Fibroblast of the conjunctiva (primary cell): ENCODE measurements around the gene GPRC5C.

Experiments
- DNase-seq: peaks from one replicate; pipeline ENCODE4 v3.0.0-alpha.2; 2010; ENCODE audit warnings: low read depth

The GPRC5C gene, protein sequence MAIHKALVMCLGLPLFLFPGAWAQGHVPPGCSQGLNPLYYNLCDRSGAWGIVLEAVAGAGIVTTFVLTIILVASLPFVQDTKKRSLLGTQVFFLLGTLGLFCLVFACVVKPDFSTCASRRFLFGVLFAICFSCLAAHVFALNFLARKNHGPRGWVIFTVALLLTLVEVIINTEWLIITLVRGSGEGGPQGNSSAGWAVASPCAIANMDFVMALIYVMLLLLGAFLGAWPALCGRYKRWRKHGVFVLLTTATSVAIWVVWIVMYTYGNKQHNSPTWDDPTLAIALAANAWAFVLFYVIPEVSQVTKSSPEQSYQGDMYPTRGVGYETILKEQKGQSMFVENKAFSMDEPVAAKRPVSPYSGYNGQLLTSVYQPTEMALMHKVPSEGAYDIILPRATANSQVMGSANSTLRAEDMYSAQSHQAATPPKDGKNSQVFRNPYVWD

DNA sequence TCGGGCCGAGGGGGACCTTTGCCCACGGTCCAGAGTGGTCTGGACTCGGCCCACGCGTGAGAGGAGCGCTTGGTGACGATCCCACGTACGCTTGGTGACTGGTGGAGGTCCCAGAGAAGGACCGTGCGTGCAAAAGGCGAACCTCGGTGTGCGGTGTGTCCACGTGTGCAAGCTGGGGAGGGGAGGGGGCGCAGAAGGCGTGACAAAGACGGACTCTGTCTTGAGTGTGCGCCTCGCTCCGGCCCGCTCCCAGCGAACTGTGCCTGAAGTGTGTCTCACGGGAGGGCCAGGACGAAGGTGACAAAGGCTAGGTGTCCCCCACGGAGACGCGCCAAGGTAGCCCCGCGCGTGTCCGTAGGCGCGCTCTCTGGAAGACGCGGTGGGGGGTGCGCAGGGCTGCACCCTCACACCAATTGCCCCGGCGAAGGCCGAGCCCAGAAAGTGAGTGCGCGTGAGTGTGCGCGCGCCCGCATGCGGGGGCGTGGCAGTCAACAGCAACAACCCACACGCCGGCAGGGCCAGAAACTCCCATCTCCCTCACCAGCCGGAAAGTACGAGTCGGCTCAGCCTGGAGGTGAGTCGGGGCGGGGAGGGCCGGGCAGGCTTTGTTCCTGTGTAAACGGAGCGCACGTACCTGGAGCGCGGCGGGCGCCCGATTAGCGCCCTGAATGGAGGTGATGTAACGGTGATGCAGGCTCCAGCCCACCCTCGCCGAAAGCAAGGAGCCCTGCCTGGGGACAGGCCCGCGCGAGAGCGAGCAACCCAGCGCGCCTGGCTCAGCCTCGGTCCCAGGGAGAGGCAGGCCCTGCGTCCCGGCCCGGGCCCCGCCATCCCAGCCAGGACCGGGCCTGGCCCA, at the start of gene GPRC5C:
TSS of gene GPRC5C (plus strand) at position 521 of the 856 bp plus-strand sequence. CDS start 7,689 bp downstream, outside the sequence.
- DNase-seq: no peak

DNA sequence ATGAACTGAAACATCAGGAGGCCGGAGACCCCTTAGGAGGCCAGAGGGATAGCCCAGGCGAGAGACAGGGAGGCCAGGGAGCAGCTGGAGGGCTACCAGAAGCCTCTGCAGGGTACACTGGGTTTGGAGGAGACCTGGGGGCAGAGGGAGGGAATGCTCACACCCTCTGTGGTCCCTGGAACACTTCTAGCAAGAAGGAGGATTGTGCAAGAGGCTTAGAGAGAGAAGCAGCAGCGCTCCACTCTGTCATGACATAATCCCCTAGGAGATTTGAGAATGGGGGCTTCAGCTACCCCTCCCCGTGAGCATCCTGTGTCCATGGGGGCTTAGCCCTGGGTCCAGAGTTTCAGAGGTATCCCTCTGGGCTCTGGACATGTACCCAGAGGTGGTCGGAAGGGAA, 48.7 kb upstream of the GPRC5C start:
- no peak for DNase-seq

DNA sequence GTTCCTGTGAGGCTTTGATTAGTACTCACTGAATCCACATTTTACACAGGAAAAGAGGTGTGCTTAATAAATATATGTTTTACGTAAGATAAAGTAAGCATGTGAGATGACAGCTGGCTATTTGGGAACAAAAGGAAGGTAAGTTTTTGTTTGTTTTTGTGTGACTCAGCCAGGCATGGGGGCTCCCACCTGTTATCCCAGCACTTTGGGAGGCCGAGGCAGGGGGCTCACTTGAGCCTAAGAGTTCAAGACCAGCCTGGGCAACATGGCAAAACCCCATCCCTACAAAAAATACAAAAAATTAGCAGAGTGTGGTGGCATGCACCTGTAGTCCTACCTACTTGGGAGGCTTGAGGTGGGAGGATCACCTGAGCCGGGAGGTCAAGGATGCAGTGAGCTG, 46.7 kb upstream of the GPRC5C start:
- no peak for DNase-seq

DNA sequence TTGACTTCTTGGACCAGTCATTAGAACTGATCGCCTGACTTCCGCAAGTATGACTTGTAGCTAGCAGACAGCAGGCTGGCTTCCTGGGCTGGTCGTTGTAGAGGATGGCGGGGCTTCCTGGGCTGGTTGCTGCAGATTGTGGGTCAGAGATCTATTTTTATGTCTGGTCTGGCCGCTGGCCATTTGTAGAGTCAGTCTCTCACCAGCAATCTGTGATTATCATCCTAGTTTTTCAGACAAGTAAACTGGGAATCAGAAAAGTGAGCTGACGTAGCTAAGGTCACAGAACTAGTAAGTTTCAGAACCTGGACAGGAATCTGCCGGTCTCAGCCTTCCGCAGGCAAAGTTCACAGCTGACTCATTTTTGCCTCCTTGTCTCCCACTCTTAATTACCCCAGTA, 45.5 kb upstream of the GPRC5C start:
- DNase-seq: no peak

DNA sequence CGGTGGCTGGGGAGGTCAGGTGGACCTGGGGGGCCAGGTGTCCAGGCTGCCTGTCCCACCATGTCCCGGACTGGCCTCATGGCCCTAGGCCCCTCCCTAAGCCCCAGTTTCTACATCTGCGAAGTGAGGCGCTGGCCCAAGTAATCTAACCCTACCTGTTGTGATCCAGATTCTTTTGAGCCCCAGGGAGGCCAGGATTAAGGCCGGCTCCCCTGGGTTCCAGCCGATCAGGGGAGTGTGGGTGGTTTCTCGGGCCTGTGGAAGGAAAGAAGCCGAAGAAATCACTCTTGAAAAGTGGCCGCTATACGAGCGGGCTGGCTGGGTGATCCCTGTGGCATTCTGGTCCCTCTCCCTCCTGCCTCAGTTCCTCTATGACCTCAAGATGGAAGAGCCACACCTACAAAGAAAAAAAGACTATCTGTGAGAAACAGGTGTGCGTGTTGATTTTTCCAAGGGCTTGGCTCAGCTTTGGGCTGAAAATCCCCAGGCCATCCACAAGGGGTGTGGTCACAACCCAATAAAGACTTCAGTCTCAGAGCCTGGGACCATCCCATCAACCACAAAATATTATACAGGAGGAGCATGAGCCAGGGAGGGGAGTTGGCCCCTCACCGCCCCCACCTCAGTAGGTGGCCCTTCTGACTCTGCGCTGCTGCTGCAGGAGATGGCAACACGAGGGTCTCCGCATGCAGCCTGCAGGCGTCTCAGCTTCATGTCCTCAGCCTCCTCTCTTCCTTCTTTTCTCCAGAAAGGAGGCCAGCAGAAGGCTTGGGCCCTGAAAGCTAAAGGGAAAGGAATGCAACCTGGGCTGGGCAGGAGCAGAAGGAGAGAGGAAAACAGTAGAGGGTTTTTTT, 44.3 kb upstream of the GPRC5C start:
- no peak for DNase-seq

DNA sequence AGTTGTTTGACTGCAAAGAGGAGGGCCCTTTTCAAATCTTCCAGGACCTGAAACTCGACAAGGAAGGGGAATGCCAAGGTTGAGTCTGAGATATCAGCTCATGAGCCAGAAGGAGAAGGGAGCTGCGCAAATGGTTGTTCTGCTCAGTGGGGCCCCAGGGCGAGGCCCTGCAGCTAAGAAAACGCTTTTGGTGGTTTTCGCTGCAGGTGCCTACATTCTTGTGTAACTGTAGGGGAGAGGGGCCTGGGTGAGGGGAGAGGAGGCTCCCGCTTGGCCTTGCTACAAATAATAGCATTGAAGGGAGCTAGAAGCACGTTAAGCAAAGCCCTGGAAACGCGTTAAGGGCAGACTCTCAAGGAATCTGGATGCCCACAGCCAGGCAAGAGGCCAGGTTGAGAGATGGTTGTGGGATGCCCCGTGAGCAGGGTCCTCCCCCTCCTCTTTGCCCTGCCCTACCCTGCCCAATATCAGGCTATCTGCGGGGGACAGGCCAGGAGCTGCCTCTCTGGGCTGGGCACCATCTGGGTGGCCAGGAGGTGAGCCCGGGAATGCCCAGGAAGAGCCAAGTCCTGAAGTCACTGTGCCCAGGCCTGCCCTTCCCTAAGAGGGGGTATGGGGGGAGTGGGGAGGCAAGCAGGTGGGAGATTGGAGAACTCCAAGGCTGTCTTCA, 42.7 kb upstream of the GPRC5C start:
- DNase-seq: no peak

DNA sequence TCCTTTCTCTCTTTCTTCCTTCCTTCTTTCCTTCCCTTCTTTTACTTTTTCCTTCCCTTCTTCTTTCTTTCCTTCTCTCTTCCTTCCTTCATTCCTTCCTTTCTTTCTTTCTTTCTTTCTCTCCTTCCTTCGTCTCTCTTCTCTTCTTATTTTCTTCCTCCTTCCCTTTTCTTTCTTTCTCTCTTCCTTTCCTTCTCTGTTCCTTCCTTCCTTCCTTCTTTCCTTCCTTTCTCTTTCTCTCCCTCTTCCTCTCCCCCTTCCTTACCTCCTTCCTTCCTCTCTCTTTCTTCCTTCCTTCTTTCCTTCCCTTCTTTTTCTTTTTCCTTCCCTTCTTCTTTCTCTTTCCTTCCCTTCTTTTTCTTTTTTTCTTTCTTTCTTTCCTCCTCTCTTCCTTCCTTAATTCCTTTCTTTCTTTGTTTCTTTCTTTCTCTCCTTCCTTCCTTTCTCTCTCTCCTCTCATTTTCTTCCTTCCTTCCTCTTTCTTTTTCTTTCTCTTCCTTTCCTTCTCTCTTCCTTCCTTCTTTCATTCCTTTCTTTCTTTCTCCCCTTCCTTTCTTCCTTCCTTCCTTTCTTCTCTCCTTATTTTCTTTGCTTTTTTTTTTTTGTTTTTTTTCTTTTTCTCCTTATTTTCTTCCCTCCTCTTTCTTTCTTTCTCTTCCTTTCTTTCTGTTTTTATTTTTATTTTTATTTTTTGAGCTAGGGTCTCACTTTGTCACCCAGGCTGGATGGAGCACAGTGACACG, 41.8 kb upstream of the GPRC5C start:
- no peak for DNase-seq

DNA sequence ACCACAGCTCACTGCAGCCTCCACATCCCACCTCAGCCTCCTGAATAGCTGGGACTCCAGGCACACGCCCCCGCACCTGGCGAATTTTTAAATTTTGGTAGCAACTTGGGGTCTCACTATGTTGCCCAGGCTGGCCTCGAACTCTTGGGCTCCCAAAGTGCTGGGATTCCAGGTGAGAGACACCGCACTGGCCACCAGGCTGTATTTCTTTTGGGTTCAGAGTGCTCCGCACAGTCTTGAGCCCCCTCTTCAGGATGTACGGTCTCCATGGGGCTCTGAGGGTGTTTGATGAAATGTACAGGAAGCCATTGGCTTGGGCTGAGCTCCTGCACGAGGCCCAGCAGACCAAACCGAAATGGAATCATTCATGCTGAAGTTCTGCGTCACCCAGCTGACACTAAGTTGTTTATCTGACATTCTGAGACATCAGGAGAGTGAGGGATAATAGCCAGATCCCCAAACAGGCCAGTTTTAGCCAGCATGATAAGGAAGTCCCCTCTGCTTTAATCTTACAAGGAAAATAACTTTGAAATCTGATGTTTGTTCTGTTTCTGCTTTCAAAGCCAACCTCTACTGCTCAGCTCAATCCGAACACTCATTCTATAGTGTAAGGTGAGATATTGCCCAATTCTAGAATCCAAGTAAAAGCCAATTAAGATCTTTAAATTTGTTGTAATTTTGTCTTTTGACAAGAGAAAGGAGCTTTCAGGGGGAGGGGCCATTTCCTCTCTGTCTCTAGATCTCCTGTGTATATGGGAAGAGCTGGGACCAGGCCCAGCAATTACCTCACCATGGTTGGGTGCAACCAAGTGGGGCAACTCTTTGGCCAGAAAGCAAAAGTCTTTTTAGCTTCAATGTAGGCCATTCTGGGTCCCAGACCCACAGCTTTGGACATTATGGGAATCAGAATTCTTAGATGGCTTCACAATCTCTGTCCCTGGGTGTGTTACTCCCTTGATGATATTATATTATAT, 40.9 kb upstream of the GPRC5C start:
- no peak for DNase-seq

DNA sequence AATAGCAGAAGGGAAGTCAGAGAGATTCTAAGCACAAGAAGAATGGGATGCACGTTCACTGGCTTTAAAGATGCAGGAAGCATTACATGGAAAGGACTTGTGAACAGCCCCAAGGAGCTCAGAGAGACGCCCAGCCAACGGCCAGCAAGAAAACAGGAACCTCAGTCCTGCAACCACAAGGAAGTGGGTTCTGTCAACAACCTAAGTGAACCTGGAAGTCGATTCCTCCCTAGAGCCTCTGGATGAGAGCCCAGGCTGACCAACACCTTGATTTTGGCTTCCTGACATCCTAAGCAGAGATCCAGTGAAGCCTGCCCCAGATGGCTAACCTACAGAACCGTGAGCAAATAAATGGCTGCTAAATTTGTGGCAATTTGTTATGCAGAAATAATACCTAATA, 40.1 kb upstream of the GPRC5C start:
- no peak for DNase-seq

DNA sequence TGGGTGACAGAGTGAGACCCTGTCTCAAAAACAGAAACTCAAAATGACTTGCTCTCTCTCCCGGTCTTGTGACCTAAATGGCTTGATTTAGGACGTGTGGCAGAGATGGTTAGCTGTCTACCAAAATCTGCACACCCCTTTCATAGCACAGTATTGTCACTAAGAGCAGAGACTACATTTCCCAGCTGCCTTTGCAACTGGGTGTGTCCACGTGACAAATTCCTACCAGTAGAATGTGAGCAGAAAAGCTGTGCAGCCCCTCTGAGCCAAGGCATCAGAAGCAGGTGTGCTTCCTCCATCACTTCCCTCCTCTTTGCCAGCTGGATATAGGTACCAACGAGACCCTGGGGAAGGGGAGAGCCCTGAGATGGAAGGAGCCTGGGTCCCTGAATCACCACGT, 39.0 kb upstream of the GPRC5C start:
- no peak for DNase-seq

DNA sequence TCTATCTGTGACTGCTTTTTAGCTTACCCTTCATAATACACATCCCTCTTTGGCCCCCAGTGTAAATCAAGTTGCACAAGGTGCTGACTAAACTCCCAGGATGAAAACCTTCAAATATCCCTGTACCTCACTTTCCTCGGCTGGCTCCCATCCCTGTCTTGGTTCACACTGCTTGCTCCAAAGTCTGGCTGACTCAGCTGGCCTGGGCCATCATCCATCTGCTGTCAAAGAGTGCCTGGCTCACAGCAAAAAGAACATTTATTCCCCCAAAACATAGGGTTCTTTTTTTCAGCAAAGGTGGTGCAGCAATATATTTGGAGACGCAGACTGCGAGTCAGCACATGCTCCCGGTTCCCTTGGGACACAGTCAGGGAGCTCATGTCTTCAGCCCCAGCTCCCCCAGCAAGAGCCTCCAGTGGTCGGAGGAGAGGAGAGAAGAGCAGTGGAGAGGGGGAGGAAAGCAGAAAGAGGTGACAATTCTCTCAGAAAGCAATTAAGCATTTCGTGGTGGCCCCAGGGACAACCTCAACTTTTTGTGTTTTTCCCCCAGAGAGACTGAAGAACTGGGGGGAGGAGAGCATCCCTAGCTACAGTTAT, 38.4 kb upstream of the GPRC5C start:
- no peak for DNase-seq

DNA sequence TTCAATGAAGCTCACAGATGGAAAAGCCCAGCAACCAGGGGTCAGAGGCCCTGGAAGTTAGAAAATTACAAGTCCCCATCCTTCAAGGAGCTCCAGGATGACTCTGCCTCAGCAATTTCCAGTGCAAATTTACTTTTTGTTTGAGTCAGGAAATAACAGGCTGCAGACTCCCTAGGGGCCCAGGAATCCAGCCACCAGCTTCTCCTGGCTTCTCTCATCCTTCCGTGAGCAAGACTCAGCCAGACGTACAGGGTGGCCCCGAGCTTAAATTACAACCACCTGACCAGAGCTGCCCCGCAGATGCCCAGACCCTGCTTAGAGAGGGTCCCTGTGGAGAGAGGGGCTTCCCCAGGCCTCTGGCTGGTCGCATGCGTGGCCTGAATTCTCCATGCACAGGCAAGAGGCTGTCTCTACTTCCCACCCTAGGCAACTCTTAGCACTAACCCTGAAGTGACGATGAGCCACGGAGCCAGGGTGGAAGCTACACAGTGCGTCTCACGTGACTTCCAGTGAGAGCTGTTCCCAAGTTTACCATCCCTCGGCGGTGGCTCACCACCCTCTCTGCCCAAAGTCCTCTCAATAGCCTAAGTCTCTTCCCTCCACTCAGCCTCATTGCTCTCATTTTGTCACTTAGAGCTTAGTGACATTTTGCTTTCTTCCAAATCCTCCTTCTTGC, 37.5 kb upstream of the GPRC5C start:
- DNase-seq: no peak

DNA sequence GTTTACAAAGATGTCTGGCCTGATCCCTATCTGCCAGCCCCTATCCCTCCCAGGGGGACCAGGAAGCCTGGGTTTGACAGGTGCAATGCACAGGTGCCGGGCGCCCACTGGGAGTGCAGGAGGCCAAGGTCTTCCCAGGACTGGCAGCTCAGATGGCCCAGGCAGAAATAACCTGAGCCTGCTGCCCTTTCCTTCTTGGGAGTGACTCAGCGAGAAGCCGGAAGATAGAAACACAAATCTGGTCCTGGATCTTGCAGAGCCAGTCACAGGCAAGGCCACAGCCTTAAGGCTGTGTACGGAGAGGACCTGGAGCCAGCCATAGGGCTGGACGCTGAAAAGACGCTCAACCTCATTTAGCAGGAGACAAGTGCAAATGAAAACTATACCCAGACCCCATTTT, 36.9 kb upstream of the GPRC5C start:
- no peak for DNase-seq

DNA sequence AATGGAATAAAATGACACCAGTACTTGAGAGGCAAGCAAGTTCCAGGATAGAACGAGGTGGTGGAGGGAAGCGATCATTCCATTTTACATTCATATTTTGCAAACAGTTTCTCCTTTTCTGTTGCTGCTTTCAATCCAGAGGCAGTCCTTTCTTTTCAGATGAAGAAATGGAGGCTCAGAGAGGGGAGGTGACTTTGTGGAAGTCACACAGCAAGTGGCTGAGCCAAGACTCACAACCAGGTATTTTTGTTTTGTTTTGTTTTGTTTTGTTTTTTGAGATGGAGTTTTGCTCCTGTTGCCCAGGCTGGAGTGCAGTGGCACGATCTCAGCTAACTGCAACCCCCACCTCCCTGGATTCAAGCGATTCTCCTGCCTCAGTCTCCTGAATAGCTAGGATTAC, 35.3 kb upstream of the GPRC5C start:
- DNase-seq: no peak

DNA sequence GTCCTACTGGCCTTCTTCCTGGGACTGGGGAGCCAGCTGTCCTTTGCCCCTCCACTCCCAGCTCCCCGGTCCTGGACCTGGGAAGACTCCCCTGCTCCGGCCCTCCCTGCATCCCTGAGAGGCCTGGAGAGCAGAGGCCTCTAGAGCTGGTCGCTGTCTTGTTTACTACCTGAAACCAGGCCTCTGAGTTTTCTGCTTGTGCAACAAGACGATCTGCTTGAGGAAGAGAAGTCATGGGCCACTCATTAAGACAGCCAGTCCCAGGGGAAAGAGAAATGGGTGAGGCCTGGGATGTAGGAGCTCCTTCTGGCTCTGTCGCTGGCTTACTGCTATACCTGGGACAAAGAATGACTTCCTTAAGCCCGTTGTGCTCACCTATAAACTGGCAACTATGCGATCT, 29.8 kb upstream of the GPRC5C start:
- no peak for DNase-seq

DNA sequence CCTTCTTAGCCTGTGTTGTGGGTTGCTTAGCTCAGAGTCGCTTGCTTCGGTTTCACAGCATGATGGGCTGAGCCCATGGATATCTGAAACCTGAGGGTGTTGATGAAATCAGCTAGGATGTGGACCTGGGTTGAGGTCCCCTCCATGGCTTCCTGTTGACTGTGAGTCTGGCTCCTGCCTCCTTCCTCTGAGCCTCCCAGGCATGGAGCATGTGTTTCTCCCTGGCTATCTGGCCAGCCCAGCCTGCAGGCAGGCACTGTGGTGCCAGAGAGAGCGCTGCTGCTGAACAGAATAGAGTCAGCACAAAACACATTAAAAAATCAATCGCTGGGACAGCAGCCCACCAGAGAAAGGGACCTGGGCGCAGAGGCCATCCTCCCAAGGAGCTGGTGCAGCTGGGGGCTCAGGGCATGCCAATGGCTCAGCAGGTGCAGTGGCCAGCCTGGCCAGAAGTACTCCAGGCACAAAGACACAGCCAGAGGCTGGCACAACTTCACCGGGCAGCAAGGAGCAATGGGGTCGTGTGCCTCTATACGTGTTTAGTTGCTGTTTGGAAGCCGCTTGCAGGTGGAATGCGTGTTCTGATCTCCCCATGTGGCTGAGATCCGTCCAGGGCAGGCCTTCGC, 28.3 kb upstream of the GPRC5C start:
- DNase-seq: no peak

DNA sequence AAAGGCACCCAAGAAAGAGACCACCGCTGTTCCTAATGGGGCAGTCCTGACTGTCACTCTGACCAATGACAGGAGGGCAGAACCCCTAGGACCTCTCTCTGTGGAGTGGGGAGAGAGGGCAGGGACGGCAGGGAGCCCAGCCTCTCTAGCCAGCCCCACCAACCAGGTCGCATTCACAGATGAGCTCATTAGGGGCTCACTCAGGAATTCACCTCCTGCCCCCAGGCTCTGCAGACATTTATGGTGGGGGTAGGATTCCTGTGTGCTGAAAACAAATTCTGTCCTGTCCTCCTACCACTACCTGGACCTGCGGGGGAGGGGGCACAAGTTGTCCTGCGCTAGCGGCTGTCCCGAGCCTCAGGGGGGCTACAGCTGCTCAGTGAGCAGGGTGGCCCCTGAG, 27.7 kb upstream of the GPRC5C start:
- DNase-seq: no peak

DNA sequence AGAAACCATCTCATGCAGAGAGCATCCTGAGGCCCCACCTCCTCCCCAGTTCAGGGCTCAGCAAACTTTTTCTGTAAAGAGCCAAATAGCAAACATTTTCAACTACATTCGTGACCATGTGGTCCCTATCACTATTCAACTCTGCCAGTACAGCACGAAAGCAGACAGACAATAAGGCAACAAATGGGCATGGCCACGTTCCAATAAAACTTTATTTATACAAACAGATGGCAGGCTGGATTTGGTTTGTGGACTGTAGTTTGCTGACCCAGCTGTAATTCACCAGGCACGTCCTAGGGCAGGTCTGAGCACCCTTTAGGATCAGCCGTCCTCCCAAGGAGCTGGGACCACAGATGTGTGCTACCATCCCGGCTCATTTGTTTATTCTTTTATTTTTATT, 27.1 kb upstream of the GPRC5C start:
- no peak for DNase-seq
